HS-27A (cell line): ENCODE measurements around the gene PCDHGA8.

Experiments
- DNase-seq: peaks from one replicate; pipeline ENCODE4 v3.0.0-alpha.2; 2012; ENCODE audit warnings: low read depth, missing footprints

PCDHGA8 gene

GRCh38 chr5:141434006-141434405, 41.6 kb downstream of the PCDHGA8 start:
- DNase-seq, result no peak

- no peak for DNase-seq
These were observed 44.8 kb downstream of the PCDHGA8 start for GRCh38 chr5:141437221-141437620.

GRCh38 chr5:141439411-141440141, 47.1 kb downstream of the PCDHGA8 start:
- DNase-seq, result no peak

GRCh38 chr5:141440341-141440740, 47.9 kb downstream of the PCDHGA8 start:
- no peak for DNase-seq

- no peak for DNase-seq
These were observed 49.2 kb downstream of the PCDHGA8 start for GRCh38 chr5:141441571-141442170.
